Activated CD4-positive, alpha-beta T cell treated with anti-CD3 and anti-CD28 coated beads, Interleukin-2, amount 10 ng/mL, durations not matched to agents 24 days and 14 days (primary cell): ENCODE results near the gene RTN4RL2. TPM values are rescaled to one million over a fixed set of nuclear protein-coding genes. Genes with fewer than 3 reads are reported as not detected.

Experiments used
- DNase-seq: peaks from one replicate; pipeline ENCODE4 v3.0.0; 2022
- H3K27ac Mint-ChIP-seq: one replicate; pipeline ENCODE4 v1.8.0; 2022; ENCODE audit warnings: mild to moderate bottlenecking, mixed read lengths
- H3K27me3 Mint-ChIP-seq: one replicate; pipeline ENCODE4 v1.8.0; 2022; ENCODE audit warnings: mixed read lengths
- H3K36me3 Mint-ChIP-seq: one replicate; pipeline ENCODE4 v1.8.0; 2022; ENCODE audit warnings: low read depth, mild to moderate bottlenecking, mixed read lengths
- H3K4me1 Mint-ChIP-seq: one replicate; pipeline ENCODE4 v1.8.0; 2021; ENCODE audit warnings: mixed read lengths
- H3K4me3 Mint-ChIP-seq: one replicate; pipeline ENCODE4 v1.8.0; 2022; ENCODE audit warnings: mild to moderate bottlenecking, moderate library complexity, mixed read lengths
- H3K9me3 Mint-ChIP-seq: one replicate; pipeline ENCODE4 v1.8.0; 2021; ENCODE audit warnings: mixed read lengths
- intact Hi-C: fragments of 100-400 bp; cut with micrococcal nuclease; formaldehyde crosslinking; loops from one replicate; pipeline ENCODE4 v1.15.1; 2023
- total RNA-seq: library from RNA; stranded (reverse); gene quantifications from 2 replicates; pipeline ENCODE4 v1.2.3, GENCODE V29; 2022

Gene RTN4RL2
- total RNA-seq: 0.23 and 0.26 TPM in 2 replicates

GRCh38 chr11:57460022-57460757, at the start of gene RTN4RL2:
RTN4RL2 (plus strand) TSS chr11:57460528; CDS start chr11:57460866, 338 bp downstream.
- peak within 1 kb of the TSS; percentile 68 for H3K4me3 Mint-ChIP-seq
- H3K4me1 Mint-ChIP-seq: peaks cover 26% of the 10 kb centered on the region
- DNase-seq: peak; percentile 82
- intact Hi-C loops: no loop called here
- no peaks in the 10 kb centered on the region for H3K9me3 Mint-ChIP-seq
- H3K36me3 Mint-ChIP-seq: no peaks in the 10 kb centered on the region
- H3K27ac Mint-ChIP-seq: peak within 1 kb of the TSS; percentile 7
- peaks cover 54% of the 10 kb centered on the region for H3K27me3 Mint-ChIP-seq

- H3K27ac Mint-ChIP-seq: peak overlapping the region; percentile 16
These were observed 46.6 kb upstream of the RTN4RL2 start for GRCh38 chr11:57413681-57414080.

GRCh38 chr11:57414612-57415212, 45.6 kb upstream of the RTN4RL2 start:
- Mint-ChIP-seq H3K4me3 (no peak overlapping the region), H3K36me3 (peaks cover 77% of the 10 kb centered on the region), H3K27me3 (no peaks in the 10 kb centered on the region), H3K4me1 (peaks cover 30% of the 10 kb centered on the region), H3K9me3 (no peaks in the 10 kb centered on the region), H3K27ac (no peak overlapping the region)
- intact Hi-C loops: no loop called here
- DNase-seq: no peak

More at GRCh38 chr11:57413681-57414080, 46.6 kb upstream of the RTN4RL2 start:
- Mint-ChIP-seq H3K4me1 (peaks cover 31% of the 10 kb centered on the region), H3K9me3 (no peaks in the 10 kb centered on the region), H3K36me3 (peaks cover 78% of the 10 kb centered on the region), H3K27me3 (no peaks in the 10 kb centered on the region), H3K4me3 (no peak overlapping the region)
- intact Hi-C loops: no loop called here
- no peak for DNase-seq

- no peaks in the 10 kb centered on the region for H3K27me3 Mint-ChIP-seq
- H3K27ac Mint-ChIP-seq: no peak overlapping the region
- intact Hi-C loops: no loop called here
- no peaks in the 10 kb centered on the region for H3K9me3 Mint-ChIP-seq
- H3K4me3 Mint-ChIP-seq: no peak overlapping the region
- no peak for DNase-seq
- H3K36me3 Mint-ChIP-seq: peaks cover 81% of the 10 kb centered on the region
- H3K4me1 Mint-ChIP-seq: peaks cover 29% of the 10 kb centered on the region
These were observed 43.9 kb upstream of the RTN4RL2 start for GRCh38 chr11:57416436-57416835.

GRCh38 chr11:57417056-57417455, 43.3 kb upstream of the RTN4RL2 start:
- Mint-ChIP-seq H3K4me3 (no peak overlapping the region), H3K27ac (no peak overlapping the region), H3K9me3 (no peaks in the 10 kb centered on the region), H3K27me3 (no peaks in the 10 kb centered on the region), H3K4me1 (peaks cover 31% of the 10 kb centered on the region), H3K36me3 (peaks cover 83% of the 10 kb centered on the region)
- DNase-seq: no peak
- intact Hi-C loops: no loop called here

GRCh38 chr11:57418131-57418530, 42.2 kb upstream of the RTN4RL2 start:
- intact Hi-C loops: no loop called here
- Mint-ChIP-seq H3K36me3 (peaks cover 86% of the 10 kb centered on the region), H3K4me1 (peaks cover 42% of the 10 kb centered on the region), H3K27ac (no peak overlapping the region), H3K9me3 (no peaks in the 10 kb centered on the region), H3K27me3 (no peaks in the 10 kb centered on the region), H3K4me3 (no peak overlapping the region)
- no peak for DNase-seq

GRCh38 chr11:57419146-57419545, 41.2 kb upstream of the RTN4RL2 start:
- H3K4me3 Mint-ChIP-seq: no peak overlapping the region
- no peak overlapping the region for H3K27ac Mint-ChIP-seq
- intact Hi-C loops: no loop called here
- peaks cover 85% of the 10 kb centered on the region for H3K36me3 Mint-ChIP-seq
- no peak for DNase-seq
- H3K9me3 Mint-ChIP-seq: no peaks in the 10 kb centered on the region
- no peaks in the 10 kb centered on the region for H3K27me3 Mint-ChIP-seq
- peaks cover 38% of the 10 kb centered on the region for H3K4me1 Mint-ChIP-seq

GRCh38 chr11:57421066-57421465, 39.3 kb upstream of the RTN4RL2 start:
- no peak overlapping the region for H3K4me3 Mint-ChIP-seq
- H3K4me1 Mint-ChIP-seq: peaks cover 46% of the 10 kb centered on the region

GRCh38 chr11:57421805-57422204, 38.5 kb upstream of the RTN4RL2 start:
- Mint-ChIP-seq H3K36me3 (peaks cover 89% of the 10 kb centered on the region), H3K4me3 (no peak overlapping the region), H3K4me1 (peaks cover 50% of the 10 kb centered on the region), H3K27ac (no peak overlapping the region), H3K9me3 (no peaks in the 10 kb centered on the region), H3K27me3 (no peaks in the 10 kb centered on the region)
- intact Hi-C loops: loop anchor here (10.0 kb wide), 1 partner anchor 1103 kb away; no protein-coding TSS in a partner anchor
- no peak for DNase-seq

More at GRCh38 chr11:57421066-57421465, 39.3 kb upstream of the RTN4RL2 start:
- H3K9me3 Mint-ChIP-seq: no peaks in the 10 kb centered on the region
- H3K36me3 Mint-ChIP-seq: peaks cover 88% of the 10 kb centered on the region
- no peak overlapping the region for H3K27ac Mint-ChIP-seq
- DNase-seq: no peak
- intact Hi-C loops: loop anchor here (10.0 kb wide), 1 partner anchor 1104 kb away; no protein-coding TSS in a partner anchor
- H3K27me3 Mint-ChIP-seq: no peaks in the 10 kb centered on the region

- Mint-ChIP-seq H3K4me3 (peak overlapping the region; percentile 96), H3K9me3 (no peaks in the 10 kb centered on the region), H3K27ac (peak overlapping the region; percentile 79), H3K36me3 (peaks cover 85% of the 10 kb centered on the region), H3K27me3 (no peaks in the 10 kb centered on the region), H3K4me1 (peaks cover 53% of the 10 kb centered on the region)
- no peak for DNase-seq
- intact Hi-C loops: loop anchor here (10.0 kb wide), 1 partner anchor 1102 kb away; no protein-coding TSS in a partner anchor
These were observed 37.7 kb upstream of the RTN4RL2 start for GRCh38 chr11:57422669-57423068.

- no peak for DNase-seq
- Mint-ChIP-seq H3K27me3 (peaks cover 7% of the 10 kb centered on the region), H3K4me3 (peak overlapping the region; percentile 96), H3K27ac (peak overlapping the region; percentile 95), H3K36me3 (peaks cover 75% of the 10 kb centered on the region), H3K9me3 (no peaks in the 10 kb centered on the region), H3K4me1 (peaks cover 51% of the 10 kb centered on the region)
- intact Hi-C loops: loop anchor here (1.0 to 10.0 kb wide), 4 partner anchors 35 to 1101 kb away; partner anchors contain the start of gene SSRP1
These were observed 36.1 kb upstream of the RTN4RL2 start for GRCh38 chr11:57424137-57424791.

- Mint-ChIP-seq H3K27me3 (peaks cover 9% of the 10 kb centered on the region), H3K4me1 (peaks cover 50% of the 10 kb centered on the region), H3K4me3 (peak overlapping the region; percentile 96), H3K36me3 (peaks cover 69% of the 10 kb centered on the region), H3K9me3 (no peaks in the 10 kb centered on the region), H3K27ac (peak overlapping the region; percentile 95)
- peak; percentile 91 for DNase-seq
- intact Hi-C loops: loop anchor here (1.0 to 10.0 kb wide), 7 partner anchors 19 to 1100 kb away; partner anchors contain the start of genes SSRP1, TIMM10 and UBE2L6
These were observed 35.4 kb upstream of the RTN4RL2 start for GRCh38 chr11:57424792-57425564.
